Lower lobe of right lung (tissue), 2 donors: ENCODE results near the gene ETV5. TPM values are rescaled to one million over a fixed set of nuclear protein-coding genes. Genes with fewer than 3 reads are reported as not detected.

Experiments used
- ATAC-seq, 2 donors: fragments of 200-7000 bp; cut with Tn5 transposase; one replicate each; pipeline ENCODE4 v1.9.1; 2020 to 2022; ENCODE audit warnings: mild to moderate bottlenecking in 2 of 2, moderate library complexity in 2 of 2
- DNase-seq: peaks from one replicate; pipeline ENCODE4 v3.0.0-alpha.2; 2020
- H3K27ac ChIP-seq: fragments of 200-600 bp; one replicate; pipeline ENCODE4 v1.8.0; 2022
- H3K27me3 ChIP-seq: fragments of 200-600 bp; one replicate; pipeline ENCODE4 v1.8.0; 2022; ENCODE audit warnings: low read depth
- H3K36me3 ChIP-seq: fragments of 200-600 bp; one replicate; pipeline ENCODE4 v1.8.0; 2022; ENCODE audit warnings: mild to moderate bottlenecking
- H3K4me1 ChIP-seq: fragments of 200-600 bp; one replicate; pipeline ENCODE4 v1.8.0; 2022
- H3K4me3 ChIP-seq: fragments of 200-600 bp; one replicate; pipeline ENCODE4 v1.8.0; 2022; ENCODE audit warnings: mild to moderate bottlenecking
- H3K9me3 ChIP-seq: fragments of 200-600 bp; one replicate; pipeline ENCODE4 v1.8.0; 2022
- intact Hi-C: fragments of 100-400 bp; cut with DNase I; formaldehyde crosslinking; loops from one replicate; pipeline ENCODE4 v1.11.0; 2022
- total RNA-seq: library from RNA; stranded (reverse); fragmentation: NEBNext Ultra II Directional; extraction: Animal tissue kit (Norgen Biotek cat#: 25700); gene quantifications from one replicate; pipeline ENCODE4 v1.2.1, GENCODE V29; 2021
- TF ChIP-seq, protein P1 (sequence below): fragments of 200-600 bp; IDR thresholded peaks from one replicate; pipeline ENCODE4 v1.8.0; 2022; ENCODE audit warnings: antibody characterized with exemption, mild to moderate bottlenecking
- donor health status: DM: no; HTN: yes; CAD: no; lungs with severe emphysema.

ETV5 gene
- total RNA-seq, 1 donor from 2014 or later, result 65.5 TPM

GRCh38 chr3:186054792-186055352, 54.0 kb downstream of the ETV5 start:
- Histone ChIP-seq H3K36me3 (peaks cover 60% of the 10 kb centered on the region), H3K27ac (no peak overlapping the region), H3K27me3 (no peaks in the 10 kb centered on the region), H3K4me1 (no peaks in the 10 kb centered on the region), H3K9me3 (no peaks in the 10 kb centered on the region), H3K4me3 (no peak overlapping the region)
- DNase-seq (no peak), ATAC-seq (no peak)
- intact Hi-C loops, result no loop called here
- TF ChIP-seq, protein P1, sequence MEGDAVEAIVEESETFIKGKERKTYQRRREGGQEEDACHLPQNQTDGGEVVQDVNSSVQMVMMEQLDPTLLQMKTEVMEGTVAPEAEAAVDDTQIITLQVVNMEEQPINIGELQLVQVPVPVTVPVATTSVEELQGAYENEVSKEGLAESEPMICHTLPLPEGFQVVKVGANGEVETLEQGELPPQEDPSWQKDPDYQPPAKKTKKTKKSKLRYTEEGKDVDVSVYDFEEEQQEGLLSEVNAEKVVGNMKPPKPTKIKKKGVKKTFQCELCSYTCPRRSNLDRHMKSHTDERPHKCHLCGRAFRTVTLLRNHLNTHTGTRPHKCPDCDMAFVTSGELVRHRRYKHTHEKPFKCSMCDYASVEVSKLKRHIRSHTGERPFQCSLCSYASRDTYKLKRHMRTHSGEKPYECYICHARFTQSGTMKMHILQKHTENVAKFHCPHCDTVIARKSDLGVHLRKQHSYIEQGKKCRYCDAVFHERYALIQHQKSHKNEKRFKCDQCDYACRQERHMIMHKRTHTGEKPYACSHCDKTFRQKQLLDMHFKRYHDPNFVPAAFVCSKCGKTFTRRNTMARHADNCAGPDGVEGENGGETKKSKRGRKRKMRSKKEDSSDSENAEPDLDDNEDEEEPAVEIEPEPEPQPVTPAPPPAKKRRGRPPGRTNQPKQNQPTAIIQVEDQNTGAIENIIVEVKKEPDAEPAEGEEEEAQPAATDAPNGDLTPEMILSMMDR, result no peak

- intact Hi-C loops, result no loop called here
- Histone ChIP-seq H3K36me3 (peaks cover 67% of the 10 kb centered on the region), H3K9me3 (no peaks in the 10 kb centered on the region), H3K27ac (no peak overlapping the region), H3K4me3 (no peak overlapping the region), H3K27me3 (no peaks in the 10 kb centered on the region), H3K4me1 (no peaks in the 10 kb centered on the region)
- TF ChIP-seq, protein P1, result no peak
- DNase-seq (no peak), ATAC-seq (no peak)
Observed at GRCh38 chr3:186053954-186054791, 54.7 kb downstream of the ETV5 start.

DNA sequence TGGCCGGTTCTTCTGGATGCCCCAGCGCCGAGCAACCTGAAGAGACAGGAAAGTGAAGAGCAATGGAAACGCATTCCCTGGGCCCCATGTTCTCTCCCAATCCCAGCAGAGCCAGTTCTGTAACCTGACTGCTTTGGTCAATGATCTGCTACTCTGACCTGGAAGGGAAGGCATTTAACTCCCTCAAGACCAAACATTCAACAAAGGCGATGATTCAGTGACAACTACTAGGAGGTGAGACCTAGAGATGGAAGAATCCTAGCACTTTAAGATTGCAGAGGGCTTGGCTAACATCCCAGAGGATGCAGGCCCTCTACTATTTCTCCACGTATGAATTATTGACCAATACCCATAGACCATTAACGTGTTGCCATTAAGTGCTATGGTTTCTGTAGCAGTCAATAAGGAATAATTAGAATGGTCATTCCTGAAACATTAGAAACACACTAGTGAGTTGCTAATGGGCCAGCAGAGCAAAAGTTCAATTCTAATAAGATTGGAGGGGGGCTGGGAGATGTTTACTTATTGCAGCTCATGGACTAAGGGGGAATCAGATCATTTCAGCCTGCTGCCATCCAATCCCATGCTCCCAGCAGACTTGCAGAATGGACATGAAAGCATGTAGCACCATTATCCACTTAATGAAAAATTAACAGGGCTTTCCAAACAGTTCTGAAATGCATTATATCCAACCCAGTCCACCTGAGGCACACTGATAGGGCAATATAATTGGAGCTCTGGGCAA, 56.6 kb downstream of the ETV5 start:
- Histone ChIP-seq H3K27ac (no peak overlapping the region), H3K36me3 (peaks cover 72% of the 10 kb centered on the region)
- ATAC-seq, result no peak

GRCh38 chr3:186049001-186049400, 59.9 kb downstream of the ETV5 start:
- TF ChIP-seq, protein P1, result no peak
- Histone ChIP-seq H3K27me3 (no peaks in the 10 kb centered on the region), H3K4me3 (no peak overlapping the region), H3K9me3 (no peaks in the 10 kb centered on the region), H3K36me3 (peaks cover 57% of the 10 kb centered on the region), H3K4me1 (peaks cover 9% of the 10 kb centered on the region), H3K27ac (no peak overlapping the region)
- DNase-seq (no peak), ATAC-seq (no peak)
- intact Hi-C loops, result no loop called here

More for the DNA sequence above, 56.6 kb downstream of the ETV5 start:
- Histone ChIP-seq H3K4me3 (no peak overlapping the region), H3K9me3 (no peaks in the 10 kb centered on the region), H3K4me1 (no peaks in the 10 kb centered on the region), H3K27me3 (no peaks in the 10 kb centered on the region)
- intact Hi-C loops, result no loop called here
- no peak for DNase-seq
- TF ChIP-seq, protein P1, result no peak

DNA sequence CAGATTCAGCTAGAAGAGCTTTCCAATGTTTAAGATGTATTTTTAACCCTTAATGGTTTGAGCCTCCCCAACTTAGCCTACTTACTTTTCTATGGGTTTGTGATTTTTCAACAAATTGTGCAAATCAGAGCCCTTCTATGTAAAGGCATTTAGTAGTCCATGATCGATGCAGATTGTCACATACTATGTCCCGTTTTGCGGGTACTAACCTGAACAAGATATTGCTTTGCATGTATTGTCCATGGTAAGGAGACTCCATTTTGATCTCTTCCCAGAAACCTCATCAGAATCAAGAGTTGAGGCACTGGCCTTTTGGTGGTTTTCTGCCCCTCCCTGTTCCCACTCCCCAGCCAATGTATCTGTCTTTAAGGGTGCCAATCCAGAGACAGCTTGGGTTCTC, 60.8 kb downstream of the ETV5 start:
- Histone ChIP-seq H3K27me3 (no peaks in the 10 kb centered on the region), H3K36me3 (peaks cover 57% of the 10 kb centered on the region), H3K9me3 (no peaks in the 10 kb centered on the region), H3K4me1 (peaks cover 9% of the 10 kb centered on the region), H3K4me3 (no peak overlapping the region), H3K27ac (no peak overlapping the region)
- TF ChIP-seq, protein P1, result no peak
- intact Hi-C loops, result no loop called here
- ATAC-seq (no peak), DNase-seq (no peak)
